Activated T-helper 1 cell treated with anti-CD3 and anti-CD28 coated beads, Interleukin-12 subunit alpha, Interleukin-12 subunit beta, Interleukin-2, Interleukin-4 antibody, amounts not matched to agents 30 ng/mL and 10 ng/mL and 1 ng/mL, durations not matched to agents 14 hours and 24 hours and 36 hours (primary cell): Measurements from ENCODE around the gene SMPX. TPM values are rescaled to one million over a fixed set of nuclear protein-coding genes. Genes with fewer than 3 reads are reported as not detected.
A peak's percentile ranks its signal among the peaks of the same experiment; 100 is the strongest.
"Not testable (repeated sequence)": the region's sequence is repeated elsewhere in the genome, so short reads cannot be mapped to it uniquely, and the experiment has no call there.

Experiments used
- DNase-seq: peaks from one replicate; pipeline ENCODE4 v3.0.0; 2021; ENCODE audit warnings: low spot score
- H3K27ac Mint-ChIP-seq: one replicate; pipeline ENCODE4 v1.8.0; 2021; ENCODE audit warnings: mild to moderate bottlenecking, mixed read lengths
- H3K27me3 Mint-ChIP-seq: one replicate; pipeline ENCODE4 v1.8.0; 2022; ENCODE audit warnings: mild to moderate bottlenecking, moderate library complexity, mixed read lengths; ENCODE audit not compliant: insufficient read depth
- H3K36me3 Mint-ChIP-seq: one replicate; pipeline ENCODE4 v1.8.0; 2021; ENCODE audit warnings: low read depth, mixed read lengths
- H3K4me1 Mint-ChIP-seq: one replicate; pipeline ENCODE4 v1.8.0; 2021; ENCODE audit warnings: low read depth, mixed read lengths
- H3K4me3 Mint-ChIP-seq: one replicate; pipeline ENCODE4 v1.8.0; 2021; ENCODE audit warnings: mild to moderate bottlenecking, moderate library complexity, mixed read lengths
- H3K9me3 Mint-ChIP-seq: one replicate; pipeline ENCODE4 v1.8.0; 2021; ENCODE audit warnings: mixed read lengths
- intact Hi-C: fragments of 100-400 bp; cut with micrococcal nuclease; formaldehyde crosslinking; loops from one replicate; pipeline ENCODE4 v1.15.1; 2024
- total RNA-seq: library from RNA; stranded (reverse); gene quantifications from 2 replicates; pipeline ENCODE4 v1.2.3, GENCODE V29; 2022

Gene SMPX
- total RNA-seq = not detected in 2 replicates

DNA sequence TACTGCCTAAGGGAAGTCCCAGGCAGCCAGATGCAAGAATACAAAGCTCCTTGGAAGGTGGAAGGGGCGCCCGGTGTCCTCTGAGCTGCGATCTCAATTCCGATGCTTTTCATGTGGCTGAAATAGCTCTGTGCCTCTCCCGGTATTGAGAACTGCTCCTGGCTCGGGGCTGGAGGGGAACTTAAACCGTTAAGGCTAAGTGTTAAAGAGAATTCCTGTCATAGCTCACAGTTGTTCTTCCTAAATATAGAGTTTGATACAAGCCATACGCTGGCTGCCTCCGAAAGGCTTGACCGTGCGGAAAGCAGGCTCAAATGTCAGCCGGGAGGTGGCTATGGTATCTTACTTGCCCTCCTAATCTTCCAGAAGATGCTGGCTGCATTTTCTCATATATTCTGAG, at the start of gene SMPX:
SMPX (minus strand) TSS at position 157 of the 400 bp plus-strand sequence. CDS start 3,826 bp downstream, outside the sequence.
- no peak within 1 kb of the TSS for H3K4me3 Mint-ChIP-seq
- H3K36me3 Mint-ChIP-seq = no peaks in the 10 kb centered on the region
- no peaks in the 10 kb centered on the region for H3K9me3 Mint-ChIP-seq
- H3K27me3 Mint-ChIP-seq = peaks cover 4% of the 10 kb centered on the region
- intact Hi-C loops = no loop called here
- no peak within 1 kb of the TSS for H3K27ac Mint-ChIP-seq
- H3K4me1 Mint-ChIP-seq = no peaks in the 10 kb centered on the region
- DNase-seq = no peak

DNA sequence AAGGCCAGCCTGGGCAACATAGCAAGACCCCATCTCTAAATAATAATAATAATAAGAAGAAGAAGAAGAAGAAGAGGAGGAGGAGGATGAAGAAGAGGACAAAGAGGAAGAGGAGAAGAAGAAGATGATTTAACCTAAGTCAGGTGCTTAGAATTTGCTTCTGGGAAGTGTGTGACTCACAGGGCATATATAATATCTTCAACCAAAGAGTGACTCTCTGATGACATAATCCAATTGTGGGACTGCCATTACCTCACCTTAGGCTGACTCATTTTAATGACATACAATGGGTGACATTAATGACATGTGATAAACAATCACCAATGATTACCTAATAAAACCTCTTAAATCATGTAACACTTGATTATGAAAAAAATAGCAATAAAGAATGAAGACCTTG, 48.8 kb upstream of the SMPX start:
- H3K27me3 Mint-ChIP-seq = no peaks in the 10 kb centered on the region

GRCh38 chrX:21802839-21803238, 44.9 kb upstream of the SMPX start:
- Mint-ChIP-seq H3K4me3 (no peak overlapping the region), H3K36me3 (no peaks in the 10 kb centered on the region), H3K27ac (no peak overlapping the region), H3K9me3 (no peaks in the 10 kb centered on the region), H3K27me3 (no peaks in the 10 kb centered on the region), H3K4me1 (no peaks in the 10 kb centered on the region)
- DNase-seq = no peak
- intact Hi-C loops = no loop called here

More for the DNA sequence above, 48.8 kb upstream of the SMPX start:
- Mint-ChIP-seq H3K4me3 (no peak overlapping the region), H3K9me3 (no peaks in the 10 kb centered on the region), H3K36me3 (no peaks in the 10 kb centered on the region), H3K27ac (no peak overlapping the region), H3K4me1 (no peaks in the 10 kb centered on the region)
- no peak for DNase-seq
- intact Hi-C loops = no loop called here

- H3K9me3 Mint-ChIP-seq = no peaks in the 10 kb centered on the region
- no peak overlapping the region for H3K27ac Mint-ChIP-seq
- no peaks in the 10 kb centered on the region for H3K4me1 Mint-ChIP-seq
- intact Hi-C loops = no loop called here
- DNase-seq = no peak
- H3K4me3 Mint-ChIP-seq = no peak overlapping the region
- H3K36me3 Mint-ChIP-seq = no peaks in the 10 kb centered on the region
- no peaks in the 10 kb centered on the region for H3K27me3 Mint-ChIP-seq
Measured at GRCh38 chrX:21802054-21802670, 44.2 kb upstream of the SMPX start.

DNA sequence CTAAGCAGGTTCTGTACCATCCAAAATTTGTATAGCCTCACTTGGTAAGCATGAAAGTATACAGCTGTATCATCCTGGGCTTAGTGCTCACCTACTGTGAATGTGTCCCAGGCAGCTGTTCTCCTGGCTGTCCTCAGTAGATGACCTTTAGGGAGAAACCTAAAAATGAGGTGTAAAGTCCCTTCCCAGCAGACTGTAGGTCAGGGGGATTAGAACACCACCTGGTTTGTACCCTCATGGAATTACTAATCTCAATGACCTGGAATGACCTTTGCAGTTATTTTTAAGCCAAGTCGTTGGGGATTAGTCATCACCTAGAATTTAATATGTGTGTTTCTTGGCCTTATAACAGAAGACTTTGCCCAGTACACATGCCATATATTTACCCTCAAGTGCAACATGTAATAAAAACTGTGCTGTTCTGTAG, 42.4 kb upstream of the SMPX start:
- intact Hi-C loops = no loop called here

GRCh38 chrX:21799767-21800166, 41.9 kb upstream of the SMPX start:
- H3K4me3 Mint-ChIP-seq = no peak overlapping the region
- no peak for DNase-seq
- no peaks in the 10 kb centered on the region for H3K36me3 Mint-ChIP-seq
- H3K9me3 Mint-ChIP-seq = no peaks in the 10 kb centered on the region
- intact Hi-C loops = no loop called here
- no peaks in the 10 kb centered on the region for H3K4me1 Mint-ChIP-seq
- H3K27me3 Mint-ChIP-seq = peaks cover 3% of the 10 kb centered on the region
- H3K27ac Mint-ChIP-seq = no peak overlapping the region

More for the DNA sequence above, 42.4 kb upstream of the SMPX start:
- no peaks in the 10 kb centered on the region for H3K4me1 Mint-ChIP-seq
- H3K9me3 Mint-ChIP-seq = no peaks in the 10 kb centered on the region
- H3K4me3 Mint-ChIP-seq = no peak overlapping the region
- H3K27me3 Mint-ChIP-seq = peaks cover 3% of the 10 kb centered on the region
- no peak overlapping the region for H3K27ac Mint-ChIP-seq
- no peak for DNase-seq
- no peaks in the 10 kb centered on the region for H3K36me3 Mint-ChIP-seq

DNA sequence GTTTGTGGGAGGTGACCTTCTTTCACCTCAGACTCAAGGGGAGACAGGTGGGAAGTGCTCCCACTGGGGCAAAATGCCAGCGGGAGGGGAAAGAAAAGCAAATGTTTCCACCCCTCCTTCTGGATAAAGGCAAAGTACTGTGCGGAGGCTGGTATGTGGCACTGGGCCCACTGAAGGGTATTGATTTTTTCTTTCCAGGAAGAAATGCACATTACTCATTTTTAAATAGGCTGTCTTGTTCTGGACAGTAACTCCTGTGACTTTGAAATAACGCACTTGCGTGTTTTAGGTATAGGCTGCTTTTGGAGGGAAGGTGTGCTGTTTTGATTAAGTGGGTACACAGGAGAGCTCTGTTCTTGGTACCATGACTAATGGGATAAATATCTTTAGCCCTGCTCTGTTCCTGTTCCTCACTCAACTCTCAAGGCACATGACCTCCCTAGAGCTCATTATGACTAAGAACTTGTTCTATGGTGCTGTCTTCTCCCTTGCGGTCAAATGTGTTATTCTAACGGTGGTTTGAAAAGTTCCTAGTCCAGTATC, 40.8 kb upstream of the SMPX start:
- no peak overlapping the region for H3K27ac Mint-ChIP-seq
- no peak overlapping the region for H3K4me3 Mint-ChIP-seq

DNA sequence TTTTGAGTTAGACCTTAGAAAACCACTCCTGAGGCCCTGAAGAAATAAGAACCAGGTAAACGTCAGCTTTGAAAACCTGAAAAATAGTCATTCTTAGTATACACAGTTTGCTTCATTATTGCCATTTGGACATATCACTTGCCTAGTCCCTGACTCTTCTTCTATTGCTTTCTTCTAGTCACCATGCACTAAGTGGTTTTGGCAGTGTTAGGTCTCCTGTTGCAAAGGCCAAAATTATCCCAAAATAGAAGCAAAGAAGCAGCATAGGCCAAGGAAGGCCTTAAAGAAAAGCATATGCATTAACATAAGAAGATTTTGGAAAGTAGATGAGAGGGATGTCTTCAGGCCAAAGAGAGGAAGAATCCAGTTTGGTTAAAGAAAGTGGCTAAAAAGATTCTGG, 24.1 kb upstream of the SMPX start:
- Mint-ChIP-seq H3K9me3 (no peaks in the 10 kb centered on the region), H3K4me1 (peaks cover 22% of the 10 kb centered on the region), H3K4me3 (no peak overlapping the region), H3K27ac (no peak overlapping the region), H3K36me3 (no peaks in the 10 kb centered on the region), H3K27me3 (peaks cover 2% of the 10 kb centered on the region)
- DNase-seq = no peak
- intact Hi-C loops = loop anchor here (2.0 kb wide), 1 partner anchor 57 kb away; the partner anchor contains the start of gene MBTPS2

More for the DNA sequence above, 40.8 kb upstream of the SMPX start:
- H3K4me1 Mint-ChIP-seq = no peaks in the 10 kb centered on the region
- H3K27me3 Mint-ChIP-seq = peaks cover 3% of the 10 kb centered on the region
- no peaks in the 10 kb centered on the region for H3K36me3 Mint-ChIP-seq
- H3K9me3 Mint-ChIP-seq = no peaks in the 10 kb centered on the region
- DNase-seq = no peak
- intact Hi-C loops = no loop called here

DNA sequence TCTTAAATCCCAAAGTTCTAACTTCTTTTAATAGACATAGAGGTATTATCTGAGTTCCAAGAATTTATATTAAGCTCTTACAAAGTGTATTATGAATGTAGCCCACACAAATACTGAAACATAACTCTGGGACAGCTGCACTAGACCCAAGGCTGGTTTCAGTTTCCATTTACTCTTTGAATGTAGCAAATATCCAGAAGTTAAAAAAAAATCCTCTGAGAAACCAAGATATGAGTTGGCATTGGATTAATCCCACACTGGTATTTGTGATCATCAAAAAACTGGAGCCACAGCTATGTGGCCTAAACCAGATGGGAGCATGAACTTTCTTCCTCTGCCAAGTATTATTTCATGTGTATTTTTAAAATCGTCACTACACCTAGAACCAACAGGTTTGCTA, 23.6 kb upstream of the SMPX start:
- Mint-ChIP-seq H3K27me3 (peaks cover 5% of the 10 kb centered on the region), H3K36me3 (no peaks in the 10 kb centered on the region), H3K4me1 (peaks cover 22% of the 10 kb centered on the region), H3K4me3 (no peak overlapping the region), H3K27ac (no peak overlapping the region), H3K9me3 (no peaks in the 10 kb centered on the region)
- intact Hi-C loops = loop anchor here (2.0 kb wide), 1 partner anchor 57 kb away; the partner anchor contains the start of gene MBTPS2
- no peak for DNase-seq

- no peaks in the 10 kb centered on the region for H3K9me3 Mint-ChIP-seq
- H3K4me3 Mint-ChIP-seq = no peak overlapping the region
- H3K4me1 Mint-ChIP-seq = peaks cover 29% of the 10 kb centered on the region
- H3K27me3 Mint-ChIP-seq = peaks cover 4% of the 10 kb centered on the region
- intact Hi-C loops = loop anchor here (10.0 kb wide), 1 partner anchor 1184 kb away; no protein-coding TSS in a partner anchor
- H3K27ac Mint-ChIP-seq = peak overlapping the region; percentile 34
- peaks cover 5% of the 10 kb centered on the region for H3K36me3 Mint-ChIP-seq
- DNase-seq = no peak
Measured at GRCh38 chrX:21779095-21779494, 21.2 kb upstream of the SMPX start.

DNA sequence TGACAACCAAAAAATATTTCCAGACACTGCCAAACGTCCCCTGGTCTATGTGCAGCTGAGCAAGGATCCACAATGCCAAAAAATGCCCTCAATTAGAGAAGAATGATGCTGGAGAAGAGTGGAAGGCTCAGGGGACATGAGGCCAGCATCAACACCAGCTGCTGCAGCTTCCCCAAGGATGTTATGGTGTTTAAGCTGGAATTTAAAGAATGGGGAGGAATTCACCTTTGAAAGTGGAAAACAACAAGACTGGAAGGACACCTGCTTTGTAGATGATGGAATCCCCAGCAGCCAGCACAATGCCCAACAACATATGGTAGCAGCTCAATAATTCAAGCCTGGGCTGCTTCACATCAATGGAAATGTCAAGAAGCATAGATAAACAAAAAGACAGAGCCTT, 20.3 kb upstream of the SMPX start:
- Mint-ChIP-seq H3K4me3 (no peak overlapping the region), H3K27me3 (peaks cover 4% of the 10 kb centered on the region), H3K36me3 (peaks cover 7% of the 10 kb centered on the region), H3K4me1 (peaks cover 35% of the 10 kb centered on the region), H3K27ac (peak overlapping the region; percentile 29), H3K9me3 (peaks cover 2% of the 10 kb centered on the region)
- no peak for DNase-seq
- intact Hi-C loops = loop anchor here (10.0 kb wide), 1 partner anchor 1183 kb away; no protein-coding TSS in a partner anchor

GRCh38 chrX:21775128-21775527, 17.2 kb upstream of the SMPX start:
- Mint-ChIP-seq H3K4me1 (peaks cover 44% of the 10 kb centered on the region), H3K9me3 (peaks cover 14% of the 10 kb centered on the region)
- intact Hi-C loops = loop anchor here (10.0 kb wide), 1 partner anchor 1180 kb away; no protein-coding TSS in a partner anchor
- DNase-seq, H3K27ac Mint-ChIP-seq, H3K36me3 Mint-ChIP-seq, H3K4me3 Mint-ChIP-seq, H3K27me3 Mint-ChIP-seq: not testable (repeated sequence)

DNA sequence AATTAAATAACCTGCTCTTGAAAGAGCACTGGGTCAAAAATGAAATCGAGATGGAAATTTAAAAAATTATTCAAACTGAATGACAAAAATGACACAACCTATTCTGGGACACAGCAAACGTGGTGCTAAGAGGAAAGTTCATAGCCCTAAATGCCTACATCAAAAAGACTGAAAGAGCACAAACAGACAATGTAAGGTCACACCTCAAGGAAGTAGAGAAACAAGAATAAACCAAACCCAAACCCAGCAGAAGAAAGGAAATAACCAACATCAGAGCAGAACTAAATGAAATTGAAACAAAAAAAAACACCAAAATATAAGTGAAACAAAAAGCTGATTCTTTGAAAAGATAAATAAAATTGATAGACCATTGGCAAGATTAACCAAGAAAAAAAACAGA, 15.1 kb upstream of the SMPX start:
- DNase-seq, H3K27me3 Mint-ChIP-seq, H3K36me3 Mint-ChIP-seq: not testable (repeated sequence)
- H3K4me1 Mint-ChIP-seq = peaks cover 32% of the 10 kb centered on the region
- H3K9me3 Mint-ChIP-seq = peaks cover 14% of the 10 kb centered on the region
- peak overlapping the region; percentile 13 for H3K4me3 Mint-ChIP-seq
- intact Hi-C loops = loop anchor here (10.0 kb wide), 1 partner anchor 1178 kb away; no protein-coding TSS in a partner anchor
- peak overlapping the region; percentile 50 for H3K27ac Mint-ChIP-seq
